Natural killer cell (primary cell): ENCODE data around the gene GNG12. TPM values are rescaled to one million over a fixed set of nuclear protein-coding genes. Genes with fewer than 3 reads are reported as not detected.

ENCODE experiments used
- ATAC-seq, 3 donors: fragments of 150-1000 bp in 2 of 3; fragments of 200-7000 bp in 1 of 3; cut with Tn5 transposase; 1 replicate in 1 of 3; 2 replicates in 2 of 3; pipeline ENCODE4 v1.10.0; 2021; ENCODE audit warnings: mild to moderate bottlenecking in 2 of 3, moderate library complexity in 2 of 3
- DNase-seq, 2 donors: peaks; one replicate each; pipeline versions ENCODE4 v3.0.0 to v3.0.0-alpha.2; 2013 to 2021; ENCODE audit warnings: mixed read lengths in 1 of 2
- H3K27ac ChIP-seq: one replicate; pipeline ENCODE4 v1.5.1; 2013; ENCODE audit warnings: mild to moderate bottlenecking, low read length
- H3K27me3 ChIP-seq: one replicate; pipeline ENCODE4 v1.6.1; 2013; ENCODE audit warnings: low read length; ENCODE audit not compliant: control insufficient read depth, insufficient read depth
- H3K36me3 ChIP-seq: one replicate; pipeline ENCODE4 v1.6.1; 2013; ENCODE audit warnings: low read length; ENCODE audit not compliant: control insufficient read depth, insufficient read depth
- H3K4me1 ChIP-seq: one replicate; pipeline ENCODE4 v1.6.1; 2013; ENCODE audit warnings: low read length; ENCODE audit not compliant: control insufficient read depth, insufficient read depth
- H3K4me3 ChIP-seq: one replicate; pipeline ENCODE4 v1.5.1; 2013; ENCODE audit warnings: low read length
- H3K9me3 ChIP-seq: one replicate; pipeline ENCODE4 v1.6.1; 2013; ENCODE audit warnings: low read length; ENCODE audit not compliant: control insufficient read depth, insufficient read depth
- H3K27ac Mint-ChIP-seq, 2 donors: one replicate each; pipeline ENCODE4 v1.8.0; 2022; ENCODE audit warnings: mild to moderate bottlenecking in 2 of 2, mixed read lengths in 2 of 2, moderate library complexity in 1 of 2
- H3K27me3 Mint-ChIP-seq, 2 donors: one replicate each; pipeline ENCODE4 v1.8.0; 2022; ENCODE audit warnings: low read depth in 2 of 2, mixed read lengths in 2 of 2
- H3K36me3 Mint-ChIP-seq: one replicate; pipeline ENCODE4 v1.8.0; 2022; ENCODE audit warnings: mixed read lengths
- H3K4me1 Mint-ChIP-seq, 2 donors: one replicate each; pipeline ENCODE4 v1.8.0; 2022; ENCODE audit warnings: mixed read lengths in 2 of 2
- H3K4me3 Mint-ChIP-seq: one replicate; pipeline ENCODE4 v1.8.0; 2022; ENCODE audit warnings: mild to moderate bottlenecking, moderate library complexity, mixed read lengths
- H3K9me3 Mint-ChIP-seq, 2 donors: one replicate each; pipeline ENCODE4 v1.8.0; 2022; ENCODE audit warnings: mixed read lengths in 2 of 2
- CTCF ChIP-seq: fragments of 200-600 bp; IDR thresholded peaks from one replicate; pipeline ENCODE4 v1.8.0; 2022; ENCODE audit warnings: antibody characterized with exemption
- WGBS: methylation state at CpG from one replicate; pipeline ENCODE4 v1.1.7; 2013; ENCODE audit warnings: missing lambda C conversion rate; ENCODE audit not compliant: insufficient coverage; 5-methylcytosine and 5-hydroxymethylcytosine counted together
- intact Hi-C: fragments of 100-400 bp; cut with micrococcal nuclease; formaldehyde crosslinking; loops from one replicate; pipeline ENCODE4 v1.14.2; 2022
- total RNA-seq, 4 donors: library from RNA; stranded (reverse); fragments of 120-200 nt in 1 of 4; gene quantifications; one replicate each; pipeline versions ENCODE4 v1.2.3 to v1.2.4, GENCODE V29; 2013 to 2022

Gene GNG12
- total RNA-seq, 3 donors from 2014 or later (not counting 1 experiment from before 2014, with no cell fraction given): not detected

- no peaks in the 10 kb centered on the region for H3K27me3 ChIP-seq
- H3K9me3 ChIP-seq: no peaks in the 10 kb centered on the region
- no peaks in the 10 kb centered on the region for H3K9me3 Mint-ChIP-seq
- no peak for ATAC-seq
- H3K27ac ChIP-seq: no peak overlapping the region
- DNase-seq: no peak
- H3K36me3 ChIP-seq: no peaks in the 10 kb centered on the region
- H3K27ac Mint-ChIP-seq: no peak overlapping the region
- intact Hi-C loops: no loop called here
- no peak overlapping the region for H3K4me3 Mint-ChIP-seq
- no peak for TF ChIP-seq CTCF
- H3K27me3 Mint-ChIP-seq: peaks cover 7 to 8% of the 10 kb centered on the region in 2 donors
- 98% methylated on average over 6 of the region's 6 CpGs for WGBS
- H3K4me1 Mint-ChIP-seq: no peaks in the 10 kb centered on the region
- no peaks in the 10 kb centered on the region for H3K36me3 Mint-ChIP-seq
- H3K4me3 ChIP-seq: no peak overlapping the region
- H3K4me1 ChIP-seq: no peaks in the 10 kb centered on the region
These were observed 16.8 kb downstream of the GNG12 start for GRCh38 chr1:67816506-67816905.

- no peaks in the 10 kb centered on the region for H3K9me3 ChIP-seq
- no peak overlapping the region for H3K4me3 Mint-ChIP-seq
- ATAC-seq (no peak), DNase-seq (no peak)
- no peaks in the 10 kb centered on the region for H3K36me3 ChIP-seq
- no peak overlapping the region for H3K27ac ChIP-seq
- no peak overlapping the region for H3K4me3 ChIP-seq
- no peaks in the 10 kb centered on the region for H3K4me1 ChIP-seq
- intact Hi-C loops: no loop called here
- H3K27me3 Mint-ChIP-seq: peaks cover 8 to 9% of the 10 kb centered on the region in 2 donors
- 84% methylated on average over 7 of the region's 7 CpGs for WGBS
- TF ChIP-seq CTCF: no peak
- no peaks in the 10 kb centered on the region for H3K36me3 Mint-ChIP-seq
- no peak overlapping the region for H3K27ac Mint-ChIP-seq
- no peaks in the 10 kb centered on the region for H3K9me3 Mint-ChIP-seq
- H3K27me3 ChIP-seq: no peaks in the 10 kb centered on the region
- H3K4me1 Mint-ChIP-seq: no peaks in the 10 kb centered on the region
These were observed 17.2 kb downstream of the GNG12 start for GRCh38 chr1:67816095-67816475.

GRCh38 chr1:67815303-67816094, 17.8 kb downstream of the GNG12 start:
- H3K27me3 ChIP-seq: no peaks in the 10 kb centered on the region
- H3K9me3 Mint-ChIP-seq: no peaks in the 10 kb centered on the region
- H3K4me3 ChIP-seq: no peak overlapping the region
- H3K4me1 Mint-ChIP-seq: no peaks in the 10 kb centered on the region
- no peaks in the 10 kb centered on the region for H3K9me3 ChIP-seq
- H3K27me3 Mint-ChIP-seq: peaks cover 8 to 13% of the 10 kb centered on the region in 2 donors
- H3K27ac ChIP-seq: no peak overlapping the region
- no peaks in the 10 kb centered on the region for H3K36me3 Mint-ChIP-seq
- H3K36me3 ChIP-seq: no peaks in the 10 kb centered on the region
- DNase-seq (no peak), ATAC-seq (no peak)
- WGBS: 88% methylated on average over 14 of the region's 17 CpGs
- no peaks in the 10 kb centered on the region for H3K4me1 ChIP-seq
- TF ChIP-seq CTCF: no peak
- H3K27ac Mint-ChIP-seq: no peak overlapping the region
- intact Hi-C loops: no loop called here
- H3K4me3 Mint-ChIP-seq: no peak overlapping the region
